Epithelial cell of esophagus (primary cell): ENCODE results near the gene FAM210A.

Source experiments
- DNase-seq: peaks from one replicate; pipeline ENCODE4 v3.0.0; 2010; ENCODE audit warnings: low read depth
- H3K4me3 ChIP-seq: 2 replicates; pipeline ENCODE4 v1.5.1; 2011; ENCODE audit warnings: mild to moderate bottlenecking, low read length, control low read depth
- TF ChIP-seq, protein P1 (sequence below): IDR thresholded peaks from 2 replicates; pipeline ENCODE4 v1.5.1; 2011; ENCODE audit warnings: low read depth, mild to moderate bottlenecking, low read length, control low read depth, inconsistent platforms; ENCODE audit not compliant: insufficient read depth; ENCODE audit errors: missing control alignments

FAM210A gene

DNA sequence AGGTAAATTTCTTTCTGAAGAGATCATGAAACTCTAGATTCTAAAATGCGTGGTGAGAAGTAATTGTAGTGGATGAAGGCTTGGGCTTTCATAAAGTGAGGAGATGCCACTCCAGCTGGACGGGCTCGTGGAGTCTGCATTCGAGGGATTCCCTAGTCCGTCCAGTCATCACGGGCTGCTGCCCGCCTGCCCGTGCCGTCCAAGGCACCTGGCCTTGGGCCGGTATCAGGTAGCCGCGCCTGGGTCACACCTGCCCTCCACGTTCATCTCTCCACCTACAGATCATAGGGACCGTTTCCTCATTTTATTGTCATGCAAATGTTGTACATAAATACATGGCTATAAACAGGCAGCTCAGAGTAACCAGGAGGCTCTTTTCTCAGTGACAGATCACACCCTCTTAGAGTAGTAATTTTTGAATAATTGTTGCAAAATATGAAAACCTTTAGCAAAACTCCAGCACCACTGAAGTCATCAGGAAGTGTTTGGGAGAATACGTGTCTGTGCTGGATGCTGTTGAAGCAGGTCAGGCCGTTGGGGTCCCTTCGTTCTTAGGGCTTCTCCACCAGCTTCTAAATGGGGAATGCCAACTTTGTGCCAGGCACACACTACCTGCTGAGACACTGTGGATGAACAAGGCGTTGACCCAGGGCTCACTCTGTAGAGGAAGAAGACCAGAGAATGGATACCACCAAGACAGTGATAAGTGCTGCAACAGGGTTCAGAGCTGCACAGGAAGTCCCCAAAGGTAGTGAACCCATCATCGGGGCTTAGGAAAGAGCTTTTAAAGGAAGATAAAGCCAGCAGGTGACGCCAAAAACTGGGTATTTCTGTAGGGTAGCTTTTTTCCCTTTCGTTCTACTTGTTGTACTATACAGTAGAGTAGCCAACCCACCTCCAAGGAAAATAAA, 112.5 kb downstream of the FAM210A start:
- H3K4me3 ChIP-seq: no peak overlapping the region
- TF ChIP-seq, protein P1, sequence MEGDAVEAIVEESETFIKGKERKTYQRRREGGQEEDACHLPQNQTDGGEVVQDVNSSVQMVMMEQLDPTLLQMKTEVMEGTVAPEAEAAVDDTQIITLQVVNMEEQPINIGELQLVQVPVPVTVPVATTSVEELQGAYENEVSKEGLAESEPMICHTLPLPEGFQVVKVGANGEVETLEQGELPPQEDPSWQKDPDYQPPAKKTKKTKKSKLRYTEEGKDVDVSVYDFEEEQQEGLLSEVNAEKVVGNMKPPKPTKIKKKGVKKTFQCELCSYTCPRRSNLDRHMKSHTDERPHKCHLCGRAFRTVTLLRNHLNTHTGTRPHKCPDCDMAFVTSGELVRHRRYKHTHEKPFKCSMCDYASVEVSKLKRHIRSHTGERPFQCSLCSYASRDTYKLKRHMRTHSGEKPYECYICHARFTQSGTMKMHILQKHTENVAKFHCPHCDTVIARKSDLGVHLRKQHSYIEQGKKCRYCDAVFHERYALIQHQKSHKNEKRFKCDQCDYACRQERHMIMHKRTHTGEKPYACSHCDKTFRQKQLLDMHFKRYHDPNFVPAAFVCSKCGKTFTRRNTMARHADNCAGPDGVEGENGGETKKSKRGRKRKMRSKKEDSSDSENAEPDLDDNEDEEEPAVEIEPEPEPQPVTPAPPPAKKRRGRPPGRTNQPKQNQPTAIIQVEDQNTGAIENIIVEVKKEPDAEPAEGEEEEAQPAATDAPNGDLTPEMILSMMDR: no peak
- DNase-seq: no peak
